Activated CD8-positive, alpha-beta T cell treated with anti-CD3 and anti-CD28 coated beads for 36 hours (primary cell): ENCODE data around the gene ARMC9. TPM values are rescaled to one million over a fixed set of nuclear protein-coding genes. Genes with fewer than 3 reads are reported as not detected.
A peak's percentile ranks its signal among the peaks of the same experiment; 100 is the strongest.

Experiments used
- ATAC-seq: fragments of 200-7000 bp; cut with Tn5 transposase; one replicate; pipeline ENCODE4 v1.10.0; 2021; ENCODE audit warnings: mild to moderate bottlenecking, moderate library complexity
- CTCF ChIA-PET: fragments of 350-600 bp; sonication (Branson Sonifier 250); formaldehyde crosslinking; loops from one replicate; lab custom pipeline; 2021; ENCODE audit warnings: antibody characterized with exemption; lab: Charles Lee
- POLR2A ChIA-PET: fragments of 350-600 bp; sonication (Branson Sonifier 250); formaldehyde crosslinking; loops from one replicate; lab custom pipeline; 2021; ENCODE audit warnings: antibody characterized with exemption; lab: Charles Lee
- DNase-seq: peaks from one replicate; pipeline ENCODE4 v3.0.0-alpha.2; 2020
- H3K27ac Mint-ChIP-seq: one replicate; pipeline ENCODE4 v1.8.0; 2021; ENCODE audit warnings: mild to moderate bottlenecking, mixed read lengths
- H3K27me3 Mint-ChIP-seq: one replicate; pipeline ENCODE4 v1.8.0; 2021; ENCODE audit warnings: mixed read lengths
- H3K36me3 Mint-ChIP-seq: one replicate; pipeline ENCODE4 v1.8.0; 2021; ENCODE audit warnings: low read depth, mixed read lengths
- H3K4me1 Mint-ChIP-seq: one replicate; pipeline ENCODE4 v1.8.0; 2021; ENCODE audit warnings: low read depth, mixed read lengths
- H3K4me3 Mint-ChIP-seq: one replicate; pipeline ENCODE4 v1.8.0; 2021; ENCODE audit warnings: mild to moderate bottlenecking, moderate library complexity, mixed read lengths
- H3K9me3 Mint-ChIP-seq: one replicate; pipeline ENCODE4 v1.8.0; 2021; ENCODE audit warnings: mixed read lengths
- intact Hi-C: fragments of 100-400 bp; cut with micrococcal nuclease; formaldehyde crosslinking; loops from one replicate; pipeline ENCODE4 v1.10.0; 2022
- total RNA-seq, 2 experiments: library from RNA; stranded (reverse); gene quantifications; one replicate each; pipeline ENCODE4 v1.2.3, GENCODE V29; 2021
- TF ChIP-seq, protein P1 (sequence below): fragments of 200-600 bp; IDR thresholded peaks from one replicate; pipeline ENCODE4 v1.8.0; 2022; ENCODE audit warnings: antibody characterized with exemption, mild to moderate bottlenecking

ARMC9 gene
- total RNA-seq, 2 experiments from 2014 or later: 2.0 to 2.2 TPM

GRCh38 chr2:231395188-231396057 is 197.0 kb downstream of the ARMC9 start, which contains the start of gene B3GNT7:
Gene B3GNT7, plus strand, starts transcription at chr2:231395710. Its CDS starts 94 bp downstream, at chr2:231395804.
- ChIA-PET POLR2A (interaction anchor here (1.6 kb wide), 1 partner anchor 56 kb away, joined by 4 read pairs; no protein-coding TSS in a partner anchor), CTCF (interaction anchor here (1.2 to 3.4 kb wide), 2 partner anchors 11 to 168 kb away, joined by 3 to 12 read pairs; no protein-coding TSS in a partner anchor)
- peak within 1 kb of the TSS; percentile 46 for H3K27ac Mint-ChIP-seq
- peak within 1 kb of the TSS; percentile 50 for H3K4me3 Mint-ChIP-seq
- peaks cover 23% of the 10 kb centered on the region for H3K27me3 Mint-ChIP-seq
- TF ChIP-seq, protein P1, sequence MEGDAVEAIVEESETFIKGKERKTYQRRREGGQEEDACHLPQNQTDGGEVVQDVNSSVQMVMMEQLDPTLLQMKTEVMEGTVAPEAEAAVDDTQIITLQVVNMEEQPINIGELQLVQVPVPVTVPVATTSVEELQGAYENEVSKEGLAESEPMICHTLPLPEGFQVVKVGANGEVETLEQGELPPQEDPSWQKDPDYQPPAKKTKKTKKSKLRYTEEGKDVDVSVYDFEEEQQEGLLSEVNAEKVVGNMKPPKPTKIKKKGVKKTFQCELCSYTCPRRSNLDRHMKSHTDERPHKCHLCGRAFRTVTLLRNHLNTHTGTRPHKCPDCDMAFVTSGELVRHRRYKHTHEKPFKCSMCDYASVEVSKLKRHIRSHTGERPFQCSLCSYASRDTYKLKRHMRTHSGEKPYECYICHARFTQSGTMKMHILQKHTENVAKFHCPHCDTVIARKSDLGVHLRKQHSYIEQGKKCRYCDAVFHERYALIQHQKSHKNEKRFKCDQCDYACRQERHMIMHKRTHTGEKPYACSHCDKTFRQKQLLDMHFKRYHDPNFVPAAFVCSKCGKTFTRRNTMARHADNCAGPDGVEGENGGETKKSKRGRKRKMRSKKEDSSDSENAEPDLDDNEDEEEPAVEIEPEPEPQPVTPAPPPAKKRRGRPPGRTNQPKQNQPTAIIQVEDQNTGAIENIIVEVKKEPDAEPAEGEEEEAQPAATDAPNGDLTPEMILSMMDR: no peak
- intact Hi-C loops: no loop called here
- H3K36me3 Mint-ChIP-seq: no peaks in the 10 kb centered on the region
- DNase-seq (no peak), ATAC-seq (peak; percentile 6)
- H3K4me1 Mint-ChIP-seq: peaks cover 21% of the 10 kb centered on the region
- no peaks in the 10 kb centered on the region for H3K9me3 Mint-ChIP-seq

- H3K27me3 Mint-ChIP-seq: peaks cover 23% of the 10 kb centered on the region
- H3K9me3 Mint-ChIP-seq: no peaks in the 10 kb centered on the region
- peak overlapping the region; percentile 49 for H3K4me3 Mint-ChIP-seq
- no peaks in the 10 kb centered on the region for H3K36me3 Mint-ChIP-seq
- TF ChIP-seq, protein P1: no peak
- ATAC-seq (no peak), DNase-seq (no peak)
- H3K27ac Mint-ChIP-seq: no peak overlapping the region
- peaks cover 21% of the 10 kb centered on the region for H3K4me1 Mint-ChIP-seq
- ChIA-PET POLR2A (interaction anchor here (0.8 to 1.6 kb wide), 2 partner anchors 9 to 56 kb away, joined by 4 read pairs; no protein-coding TSS in a partner anchor), CTCF (interaction anchor here (1.6 to 3.4 kb wide), 2 partner anchors 10 to 169 kb away, joined by 12 read pairs; no protein-coding TSS in a partner anchor)
- intact Hi-C loops: no loop called here
Observed at GRCh38 chr2:231396058-231396821, 197.8 kb downstream of the ARMC9 start.

GRCh38 chr2:231397011-231397927 is 198.8 kb downstream of the ARMC9 start:
- CTCF ChIA-PET: interaction anchor here (1.0 to 1.6 kb wide), 2 partner anchors 9 to 171 kb away, joined by 3 to 12 read pairs; no protein-coding TSS in a partner anchor
- ATAC-seq: peak; percentile 35
- intact Hi-C loops: no loop called here
- DNase-seq: peak; percentile 35
- Mint-ChIP-seq H3K36me3 (no peaks in the 10 kb centered on the region), H3K27ac (no peak overlapping the region), H3K4me3 (no peak overlapping the region), H3K9me3 (no peaks in the 10 kb centered on the region), H3K27me3 (peaks cover 25% of the 10 kb centered on the region), H3K4me1 (peaks cover 21% of the 10 kb centered on the region)
- TF ChIP-seq, protein P1: no peak
- POLR2A ChIA-PET: interaction anchor here (0.8 kb wide), 1 partner anchor 8 kb away, joined by 4 read pairs; no protein-coding TSS in a partner anchor

- H3K27me3 Mint-ChIP-seq: peaks cover 25% of the 10 kb centered on the region
- peaks cover 21% of the 10 kb centered on the region for H3K4me1 Mint-ChIP-seq
- ATAC-seq (no peak), DNase-seq (no peak)
- H3K36me3 Mint-ChIP-seq: no peaks in the 10 kb centered on the region
- CTCF ChIA-PET: interaction anchor here (1.0 to 1.6 kb wide), 2 partner anchors 8 to 171 kb away, joined by 3 to 12 read pairs; no protein-coding TSS in a partner anchor
- TF ChIP-seq, protein P1: no peak
- no peak overlapping the region for H3K4me3 Mint-ChIP-seq
- H3K27ac Mint-ChIP-seq: no peak overlapping the region
- H3K9me3 Mint-ChIP-seq: no peaks in the 10 kb centered on the region
- POLR2A ChIA-PET: no interaction called here
- intact Hi-C loops: no loop called here
Observed at GRCh38 chr2:231397928-231398294, 199.5 kb downstream of the ARMC9 start.
